NCI-H1694 treated with DMSO at 0.1 percent for 48 hours (cell line): Measurements from ENCODE around the gene DOP1B.
"Not testable (repeated sequence)": the region's sequence is repeated elsewhere in the genome, so short reads cannot be mapped to it uniquely, and the experiment has no call there.

ENCODE experiments used
- DNase-seq: peaks from one replicate; lab custom pipeline; 2025; lab: John Stamatoyannopoulos, UW

The DOP1B gene, protein sequence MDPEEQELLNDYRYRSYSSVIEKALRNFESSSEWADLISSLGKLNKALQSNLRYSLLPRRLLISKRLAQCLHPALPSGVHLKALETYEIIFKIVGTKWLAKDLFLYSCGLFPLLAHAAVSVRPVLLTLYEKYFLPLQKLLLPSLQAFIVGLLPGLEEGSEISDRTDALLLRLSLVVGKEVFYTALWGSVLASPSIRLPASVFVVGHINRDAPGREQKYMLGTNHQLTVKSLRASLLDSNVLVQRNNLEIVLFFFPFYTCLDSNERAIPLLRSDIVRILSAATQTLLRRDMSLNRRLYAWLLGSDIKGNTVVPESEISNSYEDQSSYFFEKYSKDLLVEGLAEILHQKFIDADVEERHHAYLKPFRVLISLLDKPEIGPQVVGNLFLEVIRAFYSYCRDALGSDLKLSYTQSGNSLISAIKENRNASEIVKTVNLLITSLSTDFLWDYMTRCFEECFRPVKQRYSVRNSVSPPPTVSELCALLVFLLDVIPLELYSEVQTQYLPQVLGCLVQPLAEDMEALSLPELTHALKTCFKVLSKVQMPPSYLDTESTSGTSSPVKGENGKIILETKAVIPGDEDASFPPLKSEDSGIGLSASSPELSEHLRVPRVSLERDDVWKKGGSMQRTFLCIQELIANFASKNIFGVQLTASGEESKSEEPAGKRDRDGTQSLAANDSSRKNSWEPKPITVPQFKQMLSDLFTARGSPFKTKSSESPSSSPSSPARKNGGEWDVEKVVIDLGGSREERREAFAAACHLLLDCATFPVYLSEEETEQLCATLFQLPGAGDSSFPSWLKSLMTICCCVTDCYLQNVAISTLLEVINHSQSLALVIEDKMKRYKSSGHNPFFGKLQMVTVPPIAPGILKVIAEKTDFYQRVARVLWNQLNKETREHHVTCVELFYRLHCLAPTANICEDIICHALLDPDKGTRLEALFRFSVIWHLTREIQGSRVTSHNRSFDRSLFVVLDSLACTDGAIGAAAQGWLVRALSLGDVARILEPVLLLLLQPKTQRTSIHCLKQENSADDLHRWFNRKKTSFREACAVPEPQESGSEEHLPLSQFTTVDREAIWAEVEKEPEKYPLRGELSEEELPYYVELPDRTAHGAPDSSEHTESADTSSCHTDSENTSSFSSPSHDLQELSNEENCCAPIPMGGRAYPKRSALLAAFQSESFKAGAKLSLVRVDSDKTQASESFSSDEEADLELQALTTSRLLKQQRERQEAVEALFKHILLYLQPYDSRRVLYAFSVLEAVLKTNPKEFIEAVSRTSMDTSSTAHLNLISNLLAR (N-terminal part only)

DNA sequence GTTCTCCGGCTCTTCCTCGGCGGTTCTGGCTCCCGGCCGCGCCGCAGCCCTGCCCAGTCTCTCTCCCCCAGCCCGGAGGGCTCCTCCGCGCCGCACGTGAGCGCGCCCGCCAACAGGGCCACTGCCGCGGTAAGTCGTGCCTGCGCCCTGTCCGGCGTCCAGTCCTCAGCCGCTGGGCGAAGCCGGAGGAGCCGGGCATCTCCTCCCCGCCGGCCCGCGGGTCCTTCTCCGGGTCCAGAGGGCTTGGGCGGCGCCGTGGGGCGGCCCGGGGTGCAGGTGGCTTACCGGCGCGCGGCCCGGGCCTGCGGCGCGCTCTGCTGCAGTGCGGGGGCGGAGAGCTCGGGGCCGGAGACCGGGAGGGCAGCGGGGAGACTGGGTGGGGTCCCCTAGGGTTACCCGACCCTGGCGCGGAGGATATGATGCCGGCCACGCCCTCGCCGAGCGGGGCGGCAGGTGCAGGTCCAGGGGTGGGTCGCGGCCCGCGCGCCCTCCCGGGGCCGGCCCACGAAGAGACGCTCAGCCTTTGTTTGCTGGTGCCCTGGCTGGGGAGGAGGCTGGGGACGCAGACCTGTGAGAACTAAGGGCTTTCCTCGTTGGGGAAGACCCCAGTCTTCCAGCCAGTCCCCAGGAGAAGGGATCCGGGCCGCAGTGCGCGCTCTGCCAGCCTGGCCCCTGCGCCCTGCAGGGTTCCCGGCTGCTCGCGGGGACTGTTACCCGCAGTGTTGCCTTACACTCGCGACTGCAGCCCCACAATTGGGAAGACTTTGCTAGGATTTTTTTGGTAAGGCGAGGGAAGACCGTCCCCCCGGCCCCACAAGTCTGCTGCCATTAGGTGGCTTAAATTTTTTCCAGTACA is at the start of gene DOP1B:
Gene DOP1B, plus strand, starts transcription at position 10 of the 856 bp plus-strand sequence. CDS start 7,910 bp downstream, outside the sequence.
- peak; percentile 25 for DNase-seq

DNA sequence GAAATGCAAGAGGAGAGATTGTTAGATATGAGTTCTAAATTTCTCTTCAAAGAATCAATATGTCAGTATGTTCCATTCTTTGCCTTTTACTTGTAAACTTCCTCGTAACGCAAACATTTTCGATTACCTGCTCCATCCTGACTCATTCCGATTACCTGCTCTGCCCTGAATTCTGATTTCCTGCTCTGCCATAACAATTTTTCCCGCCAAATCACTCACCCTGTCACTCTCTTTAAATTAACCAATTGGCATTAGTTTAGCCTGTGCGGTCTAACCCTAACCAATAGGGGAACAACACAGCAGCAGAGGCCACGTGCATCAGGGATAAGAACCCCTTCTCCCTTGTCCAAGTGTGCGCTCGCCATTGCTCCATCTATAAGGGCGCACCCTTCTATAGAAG is 46.8 kb upstream of the DOP1B start:
- no peak for DNase-seq

DNA sequence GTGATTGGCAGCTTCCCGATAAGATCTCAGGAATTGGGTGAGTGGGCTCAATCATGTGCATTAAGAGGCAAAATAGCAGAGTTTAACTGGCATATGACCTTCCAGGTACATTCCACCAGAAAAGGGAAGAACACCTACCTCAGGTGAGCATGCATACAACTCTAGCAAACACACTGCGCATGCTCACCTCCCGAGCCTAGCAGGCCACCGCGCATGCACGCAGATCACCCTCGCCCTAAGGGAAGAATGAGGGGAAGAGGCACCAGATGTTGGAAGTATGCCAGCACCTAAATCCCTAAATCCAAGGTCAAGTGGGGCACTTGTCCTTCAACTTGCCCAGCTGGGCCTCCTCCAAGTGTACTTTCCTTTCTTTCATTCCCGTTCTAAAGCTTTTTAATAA is 45.4 kb upstream of the DOP1B start:
- no peak for DNase-seq

DNA sequence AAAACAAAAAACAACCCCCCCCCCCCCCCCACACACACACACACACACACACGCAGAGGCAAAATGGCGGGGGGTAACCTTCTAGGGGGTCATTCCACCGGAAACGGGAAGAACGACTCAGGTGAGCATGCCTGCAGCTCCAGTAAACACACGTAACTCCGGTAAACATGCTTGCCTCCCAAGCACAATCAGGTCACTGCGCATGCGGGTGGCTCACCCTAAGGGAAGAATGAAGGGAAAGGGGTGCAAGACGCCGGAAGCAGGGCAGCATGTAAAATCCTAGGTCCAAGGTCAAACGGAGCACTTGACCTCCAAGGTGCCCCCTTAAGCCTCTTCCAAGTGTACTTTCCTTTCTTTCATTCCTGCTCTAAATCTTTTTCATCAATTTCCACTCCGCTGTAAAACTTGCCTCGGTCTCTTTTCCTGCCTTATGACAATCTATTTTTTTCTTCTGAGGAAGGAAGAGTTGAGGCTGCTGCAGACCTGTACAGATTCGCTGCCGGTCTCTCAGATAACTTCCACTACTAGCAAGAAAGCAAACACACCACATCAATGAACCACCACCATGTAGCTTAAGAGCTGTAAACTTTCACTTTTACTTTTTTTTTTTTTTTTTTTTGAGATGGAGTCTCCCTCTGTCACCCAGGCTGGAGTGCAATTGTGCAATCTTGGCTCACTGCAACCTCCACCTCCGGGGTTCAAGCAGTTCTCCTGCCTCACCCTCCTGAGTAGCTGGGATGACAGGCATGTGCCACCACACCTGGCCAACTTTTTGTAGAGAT is 42.8 kb upstream of the DOP1B start:
- DNase-seq, result no peak

DNA sequence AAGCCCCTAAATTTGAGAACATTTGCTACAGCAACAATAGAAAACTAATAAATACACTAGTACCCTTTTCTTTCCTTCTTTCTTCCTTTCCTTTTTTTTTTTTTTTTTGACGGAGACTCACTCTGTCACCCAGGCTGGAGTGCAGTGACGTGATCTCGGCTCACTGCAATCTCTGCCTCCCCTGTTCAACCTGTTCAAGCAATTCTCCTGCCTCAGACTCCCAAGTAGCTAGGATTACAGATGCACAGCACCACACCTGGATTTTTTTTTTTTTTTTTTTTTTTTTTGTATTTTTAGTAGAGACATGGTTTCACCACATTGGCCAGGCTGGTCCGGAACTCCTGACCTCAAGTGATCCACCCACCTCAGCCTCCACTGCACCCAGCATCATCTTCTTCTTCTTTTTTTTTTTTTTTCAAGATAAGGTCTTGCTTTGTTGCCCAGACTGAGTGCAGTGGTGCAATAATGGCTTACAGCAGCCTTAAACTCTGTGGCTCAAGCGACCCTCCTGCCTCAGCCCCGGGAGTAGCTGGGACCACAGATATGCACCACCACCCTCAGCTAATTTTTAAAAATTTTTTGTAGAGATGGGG is 41.4 kb upstream of the DOP1B start:
- DNase-seq, result no peak

DNA sequence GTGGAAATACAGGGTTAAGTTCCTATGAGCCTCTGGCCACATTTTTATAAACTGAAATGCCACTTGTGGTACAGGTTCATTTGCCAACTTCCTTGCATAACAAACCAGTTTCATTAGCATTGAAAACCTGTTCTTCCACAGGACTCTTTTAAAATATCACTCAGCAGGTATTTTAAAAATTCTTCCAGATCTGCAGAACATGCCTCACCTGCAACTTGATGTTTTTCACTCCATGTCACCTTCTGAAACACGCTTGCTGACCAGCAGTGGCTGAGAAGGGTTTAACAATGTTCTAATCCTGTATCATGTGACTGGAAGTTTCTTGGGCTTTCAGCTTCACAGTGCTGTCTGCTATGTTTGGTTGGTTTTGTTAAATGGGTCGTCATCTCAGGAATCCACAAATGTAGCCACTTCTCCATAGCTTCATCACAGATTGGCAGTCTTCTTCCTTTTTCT is 39.3 kb upstream of the DOP1B start:
- DNase-seq, result no peak

DNA sequence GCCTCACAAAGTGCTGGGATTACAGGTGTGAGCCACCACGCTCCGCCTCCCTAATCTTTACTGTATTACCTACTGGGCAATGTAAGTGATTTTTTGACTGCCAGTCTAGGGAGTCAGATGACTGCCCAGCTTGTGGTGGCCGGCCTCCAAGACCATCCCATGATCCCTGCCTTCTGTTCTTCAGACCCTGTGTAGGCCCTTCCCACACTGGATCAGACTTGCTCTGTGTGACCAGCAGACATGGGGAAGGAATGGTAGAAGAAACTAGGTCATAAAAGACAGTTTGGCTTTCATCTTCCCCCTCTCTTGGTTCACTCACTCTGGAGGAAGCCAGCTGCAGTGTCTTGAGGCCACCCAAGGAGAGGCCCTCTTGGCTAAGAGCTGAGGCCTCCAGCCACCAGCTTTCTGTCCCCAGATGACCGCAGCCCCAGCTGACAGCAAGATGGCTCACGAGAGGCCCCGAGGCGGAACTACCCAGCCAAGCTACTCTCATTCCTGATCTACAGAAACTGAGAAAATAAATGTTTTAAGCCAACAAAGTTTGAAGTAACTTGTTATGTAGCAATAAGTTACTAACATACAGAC is 36.2 kb upstream of the DOP1B start:
- no peak for DNase-seq

DNA sequence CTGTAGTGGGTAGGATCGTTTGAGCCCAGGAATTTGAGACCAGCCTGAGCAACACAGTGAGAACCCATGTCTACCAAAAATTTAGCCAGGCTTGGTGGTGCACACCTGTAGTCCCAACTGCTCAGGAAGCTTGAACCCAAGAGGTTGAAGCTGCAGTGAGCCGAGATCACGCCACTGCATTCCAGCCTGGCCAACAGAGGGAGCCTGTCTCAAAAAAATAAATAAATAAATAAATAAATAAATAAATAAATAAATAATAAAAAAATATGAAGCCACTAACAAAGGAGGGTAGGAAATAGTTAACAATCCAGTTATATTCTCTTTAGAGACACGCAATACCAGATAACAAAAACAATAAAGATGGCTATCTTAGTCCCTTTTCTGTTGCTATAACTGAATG is 33.6 kb upstream of the DOP1B start:
- no peak for DNase-seq

DNA sequence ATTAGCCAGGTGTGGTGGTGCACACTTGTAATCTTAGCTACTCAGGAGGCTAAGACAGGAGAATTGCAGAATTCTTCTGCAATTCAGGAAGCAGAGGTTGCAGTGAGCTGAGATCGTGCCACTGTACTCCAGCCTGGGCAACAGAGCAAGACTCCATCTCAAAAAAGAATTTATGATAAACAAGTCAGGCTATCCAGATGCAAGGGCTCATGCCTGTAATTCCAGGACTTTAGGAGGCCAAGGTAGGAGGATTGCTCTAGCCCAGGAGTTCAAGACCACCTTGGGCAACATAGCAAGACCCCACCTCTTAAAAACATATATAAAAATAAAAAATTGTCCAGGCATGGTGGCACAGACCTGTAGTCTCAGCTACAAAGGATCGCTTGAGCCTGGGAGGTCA is 32.2 kb upstream of the DOP1B start:
- DNase-seq, result no peak

DNA sequence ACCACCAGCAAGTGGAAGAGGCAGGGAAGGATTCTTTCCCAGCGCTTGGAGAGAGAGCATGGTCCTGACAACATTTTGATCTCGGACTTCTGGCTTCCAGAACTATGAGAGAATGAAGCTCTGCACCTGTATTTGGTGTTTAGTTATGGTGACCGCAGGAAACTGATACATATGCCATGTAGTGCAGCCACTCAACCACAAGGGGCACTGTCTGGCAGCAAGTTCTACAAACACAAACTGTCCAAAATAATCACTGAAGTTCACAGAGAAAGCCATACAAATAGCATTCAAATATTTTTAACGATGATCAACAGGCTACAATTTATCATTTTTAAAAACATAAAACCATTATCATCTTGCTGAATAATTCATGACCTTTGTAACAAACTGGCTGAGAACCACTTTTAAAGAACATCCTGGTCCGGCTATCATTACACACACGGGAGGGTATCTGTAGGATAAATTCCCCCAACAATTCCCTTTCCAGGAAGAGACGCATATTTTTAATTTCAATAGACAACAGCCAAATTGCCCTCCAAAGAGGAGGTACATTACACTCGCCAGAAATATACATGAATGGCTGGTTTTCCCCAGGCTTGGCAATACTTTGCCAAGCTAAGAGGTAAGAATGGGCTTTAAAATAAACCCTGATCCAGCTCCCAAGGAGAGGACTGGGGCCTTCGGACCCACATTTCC is 31.0 kb upstream of the DOP1B start:
- peak; percentile 60 for DNase-seq

DNA sequence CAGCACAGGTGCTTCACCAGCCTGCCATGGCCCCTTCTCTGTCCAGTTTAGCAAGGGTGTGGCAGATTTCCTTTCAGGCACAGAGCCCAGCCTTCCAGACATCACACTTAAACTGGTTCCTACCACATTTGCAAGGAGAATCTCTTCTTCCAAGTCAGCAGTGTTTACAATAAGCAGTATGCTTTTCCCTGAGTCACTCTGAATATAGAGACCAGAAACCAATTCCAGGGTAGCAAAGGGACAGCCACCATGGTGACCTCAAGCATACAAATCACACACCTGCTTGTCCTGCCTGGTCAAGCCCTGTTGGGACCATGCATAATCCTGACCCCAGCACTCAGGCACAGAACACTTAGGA is 30.4 kb upstream of the DOP1B start:
- DNase-seq, result no peak

DNA sequence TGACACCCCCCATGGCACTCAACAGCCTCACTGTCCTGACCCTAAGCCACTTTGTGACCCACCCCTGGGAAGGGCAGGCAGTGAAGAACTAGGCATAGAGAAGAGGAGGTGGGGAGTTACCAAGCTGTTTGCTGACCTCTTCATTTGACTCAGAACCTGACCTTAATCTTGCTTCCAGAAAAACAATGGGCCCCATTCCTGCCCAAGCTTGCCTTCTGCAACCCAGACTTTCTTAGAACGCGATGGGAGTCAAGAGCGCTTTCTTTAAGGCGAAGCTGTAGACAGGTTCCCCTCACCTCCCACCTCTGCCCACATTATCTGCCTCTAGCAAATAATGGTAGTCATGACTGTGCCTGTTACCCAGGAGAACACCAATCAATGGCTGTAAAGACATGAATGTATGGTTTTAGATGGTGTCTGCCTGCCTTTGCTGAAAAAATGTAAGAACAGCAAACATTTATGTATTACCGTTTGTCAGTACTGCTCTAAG is 30.0 kb upstream of the DOP1B start:
- DNase-seq, result no peak

DNA sequence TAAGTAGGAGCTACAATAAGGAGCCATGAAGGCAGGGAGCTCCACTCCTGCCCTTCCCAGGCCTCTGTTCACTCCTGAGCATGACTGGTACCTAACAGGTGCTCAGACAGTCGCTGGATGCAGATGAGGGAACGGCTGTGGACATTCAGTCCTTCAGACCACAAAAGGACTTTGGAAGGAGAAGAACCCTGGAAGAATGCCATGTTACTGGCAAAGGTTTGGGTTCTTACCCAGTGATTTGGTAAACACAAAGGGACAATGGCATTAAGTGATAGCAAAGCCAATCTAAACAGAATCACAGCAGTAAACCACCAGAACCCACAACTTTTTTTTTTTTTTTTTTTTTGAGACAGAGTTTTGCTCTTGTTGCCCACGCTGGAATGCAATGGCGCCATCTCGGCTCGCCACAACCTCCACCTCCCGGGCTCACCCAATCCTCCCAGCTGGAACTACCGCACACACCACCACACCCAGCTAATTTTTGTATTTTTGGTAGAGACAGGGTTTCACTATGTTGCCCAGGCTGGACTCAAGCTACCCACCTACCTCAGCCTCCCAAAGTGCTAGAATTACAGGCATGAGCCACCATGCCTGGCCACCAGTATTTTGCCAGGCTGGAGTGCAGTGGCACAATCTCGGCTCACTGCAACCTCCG is 29.2 kb upstream of the DOP1B start:
- DNase-seq, result no peak

DNA sequence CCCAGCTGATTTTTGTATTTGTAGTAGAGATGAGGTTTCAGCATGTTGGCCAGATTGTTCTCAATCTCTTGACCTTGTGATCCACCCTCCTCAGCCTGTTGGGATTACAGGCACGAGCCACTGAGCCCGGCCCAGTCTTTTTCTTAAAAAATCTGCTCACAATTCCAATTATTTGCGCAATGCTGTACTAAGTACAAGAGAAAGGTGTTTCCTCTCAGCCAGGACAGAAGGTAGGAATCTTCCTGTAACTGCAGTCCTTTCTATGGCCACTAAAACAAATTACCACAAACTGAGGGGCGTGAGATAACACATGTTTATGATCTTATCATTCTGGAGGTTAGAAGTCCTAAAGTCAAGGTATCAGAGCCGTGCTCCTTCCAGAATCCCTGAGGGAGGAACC is 28.6 kb upstream of the DOP1B start:
- DNase-seq, result no peak

DNA sequence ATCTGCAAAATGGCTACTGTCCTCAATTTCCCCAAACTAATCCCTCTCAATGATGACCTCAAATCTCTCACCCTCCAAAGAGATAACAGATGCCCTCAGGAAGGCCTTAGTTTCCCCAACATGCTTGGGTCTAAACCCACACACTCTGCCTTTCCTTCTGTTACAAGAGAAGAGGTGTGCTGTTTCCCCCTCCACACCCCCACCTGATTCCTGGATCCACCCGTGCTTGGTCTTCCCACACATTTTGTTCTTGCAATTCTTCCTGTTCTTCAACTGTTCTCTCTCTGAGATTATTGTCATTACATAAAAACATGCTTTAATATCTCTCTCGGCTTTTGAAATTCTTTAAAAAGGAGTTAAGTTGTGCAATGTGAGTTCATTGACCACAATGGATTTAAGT is 27.4 kb upstream of the DOP1B start:
- DNase-seq, result no peak

DNA sequence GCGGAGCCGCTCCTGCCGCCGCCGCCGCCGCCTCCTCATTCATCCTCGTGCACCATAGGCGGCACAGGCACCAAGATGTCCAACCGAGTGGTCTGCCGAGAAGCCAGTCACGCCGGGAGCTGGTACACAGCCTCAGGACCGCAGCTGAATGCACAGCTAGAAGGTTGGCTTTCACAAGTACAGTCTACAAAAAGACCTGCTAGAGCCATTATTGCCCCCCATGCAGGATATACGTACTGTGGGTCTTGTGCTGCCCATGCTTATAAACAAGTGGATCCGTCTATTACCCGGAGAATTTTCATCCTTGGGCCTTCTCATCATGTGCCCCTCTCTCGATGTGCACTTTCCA is 26.2 kb upstream of the DOP1B start:
- not testable (repeated sequence) for DNase-seq

DNA sequence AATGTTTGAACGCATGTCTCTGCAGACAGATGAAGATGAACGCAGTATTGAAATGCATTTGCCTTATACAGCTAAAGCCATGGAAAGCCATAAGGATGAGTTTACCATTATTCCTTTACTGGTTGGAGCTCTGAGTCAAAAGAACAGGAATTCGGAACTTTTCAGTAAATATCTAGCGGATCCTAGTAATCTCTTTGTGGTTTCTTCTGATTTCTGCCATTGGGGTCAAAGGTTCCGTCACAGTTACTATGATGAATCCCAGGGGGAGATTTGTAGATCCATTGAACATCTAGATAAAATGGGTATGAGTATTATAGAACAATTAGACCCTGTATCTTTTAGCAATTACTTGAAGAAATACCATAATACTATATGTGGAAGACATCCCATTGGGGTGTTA is 25.8 kb upstream of the DOP1B start:
- not testable (repeated sequence) for DNase-seq

DNA sequence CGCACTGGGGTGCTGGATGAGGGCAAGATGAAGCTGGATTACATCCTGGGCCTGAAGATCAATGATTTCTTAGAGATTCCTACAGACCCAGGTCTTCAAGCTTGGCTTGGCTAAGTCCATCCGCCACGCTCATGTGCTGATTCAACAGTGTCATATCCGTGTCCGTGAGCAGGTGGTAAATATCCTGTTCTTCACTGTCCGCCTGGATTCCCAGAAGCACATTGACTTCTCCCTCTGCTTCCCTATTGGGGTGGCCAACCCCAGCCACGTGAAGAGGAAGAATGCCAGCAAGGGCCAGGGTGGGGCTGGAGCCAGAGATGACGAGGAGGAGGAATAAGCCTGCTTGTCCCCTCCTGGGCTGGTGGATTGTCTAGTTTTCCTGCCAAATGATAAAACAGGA is 23.9 kb upstream of the DOP1B start:
- no peak for DNase-seq
